ENCODE measurements around the gene TRAK1.

TRAK1 gene

GRCh38 chr3:42177801-42178150, 86.6 kb downstream of the TRAK1 start:
- DNase-seq (ENCODE audit: low read depth): no peak

GRCh38 chr3:42179110-42179725, 88.1 kb downstream of the TRAK1 start:
- peak; percentile 95 for DNase-seq (ENCODE audit: low read depth)

GRCh38 chr3:42180901-42181300, 89.7 kb downstream of the TRAK1 start:
- no peak for DNase-seq (ENCODE audit: low read depth)

- DNase-seq (ENCODE audit: low read depth): peak; percentile 51
Observed at GRCh38 chr3:42182555-42182954, 91.4 kb downstream of the TRAK1 start.

- DNase-seq (ENCODE audit: low read depth): no peak
Observed at GRCh38 chr3:42183991-42184632, 93.0 kb downstream of the TRAK1 start.

- peak; percentile 64 for DNase-seq (ENCODE audit: low read depth)
Observed at GRCh38 chr3:42184651-42185443, 93.7 kb downstream of the TRAK1 start.

- DNase-seq (ENCODE audit: low read depth): no peak
Observed at GRCh38 chr3:42187936-42188335, 96.8 kb downstream of the TRAK1 start.

GRCh38 chr3:42188376-42188775, 97.2 kb downstream of the TRAK1 start:
- no peak for DNase-seq (ENCODE audit: low read depth)

GRCh38 chr3:42189001-42189460, 97.9 kb downstream of the TRAK1 start:
- no peak for DNase-seq (ENCODE audit: low read depth)

GRCh38 chr3:42189736-42190135, 98.6 kb downstream of the TRAK1 start:
- DNase-seq (ENCODE audit: low read depth): no peak

- DNase-seq (ENCODE audit: low read depth): peak; percentile 62
Observed at GRCh38 chr3:42190701-42191442, 99.7 kb downstream of the TRAK1 start.

- DNase-seq (ENCODE audit: low read depth): no peak
Observed at GRCh38 chr3:42191443-42191747, 100.2 kb downstream of the TRAK1 start.

GRCh38 chr3:42192334-42193200, 101.4 kb downstream of the TRAK1 start:
- DNase-seq (ENCODE audit: low read depth): peak; percentile 64

GRCh38 chr3:42194943-42195510, 103.9 kb downstream of the TRAK1 start:
- no peak for DNase-seq (ENCODE audit: low read depth)

GRCh38 chr3:42195879-42196330, 104.7 kb downstream of the TRAK1 start:
- DNase-seq (ENCODE audit: low read depth): peak; percentile 35

- no peak for DNase-seq (ENCODE audit: low read depth)
Observed at GRCh38 chr3:42198709-42199108, 107.6 kb downstream of the TRAK1 start.

- DNase-seq (ENCODE audit: low read depth): no peak
Observed at GRCh38 chr3:42202217-42202865, 111.2 kb downstream of the TRAK1 start.

- DNase-seq (ENCODE audit: low read depth): no peak
Observed at GRCh38 chr3:42204867-42205599, 113.9 kb downstream of the TRAK1 start.

- DNase-seq (ENCODE audit: low read depth): no peak
Observed at GRCh38 chr3:42205800-42206514, 114.8 kb downstream of the TRAK1 start.

Measured in iris pigment epithelial cell (primary cell).